GM23248 (cell line): ENCODE data around the gene HHATL. TPM values are rescaled to one million over a fixed set of nuclear protein-coding genes. Genes with fewer than 3 reads are reported as not detected.

Experiments used
- DNase-seq: peaks from one replicate; pipeline ENCODE4 v3.0.0-alpha.2; 2015
- H2AFZ ChIP-seq: fragments of 200-600 bp; sonication (generic); 2 replicates; pipeline ENCODE4 v1.6.1; 2016; ENCODE audit warnings: antibody characterized with exemption
- H3F3A ChIP-seq: fragments of 200-600 bp; sonication (generic); 2 replicates; pipeline ENCODE4 v1.6.1; 2016; ENCODE audit warnings: mild to moderate bottlenecking, antibody characterized with exemption, mixed run types; ENCODE audit not compliant: insufficient read depth
- H3K27ac ChIP-seq: fragments of 200-600 bp; sonication (generic); 2 replicates; pipeline ENCODE4 v1.5.1; 2016; ENCODE audit warnings: mild to moderate bottlenecking
- H3K27me3 ChIP-seq: fragments of 200-600 bp; sonication (generic); replicated peaks from 2 replicates; pipeline ENCODE4 v1.6.1; 2016; ENCODE audit warnings: mild to moderate bottlenecking; ENCODE audit not compliant: insufficient read depth
- H3K36me3 ChIP-seq: fragments of 200-600 bp; sonication (generic); 2 replicates; pipeline ENCODE4 v1.6.1; 2016; ENCODE audit warnings: low read depth, mild to moderate bottlenecking
- H3K4me1 ChIP-seq: fragments of 200-600 bp; sonication (generic); 2 replicates; pipeline ENCODE4 v1.6.1; 2016; ENCODE audit warnings: mild to moderate bottlenecking; ENCODE audit not compliant: insufficient read depth
- H3K4me2 ChIP-seq: fragments of 200-600 bp; sonication (generic); one replicate; pipeline ENCODE4 v1.6.1; 2016; ENCODE audit warnings: mild to moderate bottlenecking; ENCODE audit not compliant: unreplicated experiment
- H3K4me3 ChIP-seq: fragments of 200-600 bp; sonication (generic); 2 replicates; pipeline ENCODE4 v1.5.1; 2016; ENCODE audit warnings: mild to moderate bottlenecking
- H3K79me2 ChIP-seq: fragments of 200-600 bp; sonication (generic); 2 replicates; pipeline ENCODE4 v1.6.1; 2016; ENCODE audit warnings: mild to moderate bottlenecking; ENCODE audit not compliant: insufficient read depth
- H3K9ac ChIP-seq: fragments of 200-600 bp; sonication (generic); 2 replicates; pipeline ENCODE4 v1.6.1; 2016; ENCODE audit warnings: mild to moderate bottlenecking
- H3K9me2 ChIP-seq: fragments of 200-600 bp; sonication (generic); 2 replicates; pipeline ENCODE4 v1.6.1; 2016; ENCODE audit warnings: mixed run types, mild to moderate bottlenecking, moderate library complexity; ENCODE audit not compliant: insufficient read depth
- H3K9me3 ChIP-seq: fragments of 200-600 bp; sonication (generic); one replicate; pipeline ENCODE4 v1.6.1; 2017; ENCODE audit warnings: low read depth
- H4K20me1 ChIP-seq: fragments of 200-600 bp; sonication (generic); 2 replicates; pipeline ENCODE4 v1.6.0; 2016; ENCODE audit not compliant: insufficient read depth
- EZH2 ChIP-seq: fragments of 200-600 bp; sonication (generic); IDR thresholded peaks from 2 replicates; pipeline ENCODE4 v1.6.1; 2018; ENCODE audit warnings: antibody characterized with exemption, mild to moderate bottlenecking; ENCODE audit not compliant: insufficient read depth, poor library complexity, severe bottlenecking
- EZH2phosphoT487 ChIP-seq: fragments of 200-600 bp; sonication (generic); IDR thresholded peaks from 2 replicates; pipeline ENCODE4 v1.6.1; 2018; ENCODE audit warnings: antibody characterized with exemption, moderate library complexity, mild to moderate bottlenecking, low read depth; ENCODE audit not compliant: insufficient read depth
- WGBS, 2 experiments: methylation state at CpG; one replicate each; pipeline ENCODE4 v1.1.6; 2015 to 2017; ENCODE audit warnings: low lambda C conversion rate in 2 of 2, low coverage in 1 of 2; ENCODE audit errors: missing lambda C conversion rate in 2 of 2; 5-methylcytosine and 5-hydroxymethylcytosine counted together
- in situ Hi-C: fragments of 300-500 bp; cut with MboI; formaldehyde crosslinking; loops from 2 replicates; pipeline ENCODE4 v1.15.0; 2020
- polyA plus RNA-seq: library from polyadenylated mRNA; unstranded; fragments of >200 nt; fragmentation: Nextera tagmentation; extraction: Ambion mirVana; gene quantifications from 2 replicates; pipeline ENCODE4 v1.2.1, GENCODE V29; 2016
- total RNA-seq: library from RNA; depleted of rRNA; stranded (reverse); fragments of >200 nt; shearing (Covaris generic); gene quantifications from 2 replicates; pipeline ENCODE4 v1.2.3, GENCODE V29; 2014

Gene HHATL
- total and polyA plus RNA-seq, 2 experiments from 2014 or later = not detected

DNA sequence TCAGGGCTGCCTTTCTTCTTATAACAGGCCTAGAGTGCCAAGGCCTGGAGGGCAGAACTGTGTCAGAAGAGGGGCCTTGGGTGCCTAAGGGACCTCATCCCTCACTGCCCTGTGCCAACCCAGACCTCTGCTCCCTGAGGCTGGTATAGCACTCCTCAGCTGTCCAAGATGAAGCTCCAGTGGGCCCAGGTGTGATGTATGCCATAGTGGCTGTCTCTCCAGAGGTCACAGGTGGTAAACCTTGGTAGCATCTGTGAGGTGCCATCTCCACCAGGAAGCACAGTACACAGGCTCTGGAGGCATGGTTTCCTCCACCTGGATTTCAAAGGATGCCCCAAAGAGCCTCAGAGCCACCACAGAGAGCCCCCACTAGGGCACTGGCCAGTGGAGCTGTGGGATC is 29.5 kb downstream of the HHATL start:
- Histone ChIP-seq H3K9me3 (no peaks in the 10 kb centered on the region), H2AFZ (no peak overlapping the region), H3F3A (no peaks in the 10 kb centered on the region; the same call in 1 of the 2 replicates), H3K9ac (no peak overlapping the region), H3K4me3 (no peak overlapping the region), H3K9me2 (no peaks in the 10 kb centered on the region), H3K36me3 (no peaks in the 10 kb centered on the region), H3K79me2 (no peaks in the 10 kb centered on the region), H3K4me1 (no peaks in the 10 kb centered on the region), H3K27me3 (no peaks in the 10 kb centered on the region), H4K20me1 (no peaks in the 10 kb centered on the region), H3K27ac (no peak overlapping the region), H3K4me2 (no peak overlapping the region)
- DNase-seq = no peak
- in situ Hi-C loops = no loop called here
- TF ChIP-seq EZH2 (no peak), EZH2phosphoT487 (no peak)

DNA sequence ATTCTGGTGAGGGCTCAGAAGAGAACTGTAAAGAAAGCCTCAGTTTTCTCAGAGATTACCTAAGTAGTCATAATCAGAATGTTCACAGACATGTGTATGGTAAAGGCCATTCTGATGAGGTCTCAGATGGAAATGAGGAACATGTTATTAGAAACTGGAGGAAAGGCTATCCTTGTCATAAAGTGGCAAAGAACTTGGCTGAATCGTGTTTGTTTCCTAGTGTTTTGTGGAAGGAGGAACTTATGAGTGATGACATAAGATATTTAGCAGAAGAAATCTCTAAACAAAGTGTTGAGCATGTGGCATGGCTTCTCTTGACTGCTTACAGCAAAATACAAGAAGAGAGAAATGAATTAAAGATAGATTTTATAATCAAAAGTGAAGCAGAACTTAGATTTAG is 30.1 kb downstream of the HHATL start:
- TF ChIP-seq EZH2phosphoT487 = no peak
- no peak for TF ChIP-seq EZH2

GRCh38 chr3:42670670-42671069 is 31.9 kb downstream of the HHATL start:
- DNase-seq = peak; percentile 38
- Histone ChIP-seq H3K9me3 (no peaks in the 10 kb centered on the region), H3K4me3 (no peak overlapping the region), H3K9ac (no peak overlapping the region), H3K36me3 (no peaks in the 10 kb centered on the region), H3K79me2 (no peaks in the 10 kb centered on the region), H4K20me1 (no peaks in the 10 kb centered on the region), H3K4me1 (no peaks in the 10 kb centered on the region), H3F3A (no peaks in the 10 kb centered on the region; the same call in 1 of the 2 replicates), H3K27ac (no peak overlapping the region), H3K27me3 (no peaks in the 10 kb centered on the region), H3K9me2 (no peaks in the 10 kb centered on the region), H3K4me2 (no peak overlapping the region), H2AFZ (no peak overlapping the region)
- WGBS, 2 experiments = 62 to 87% methylated on average over 1 of the region's 1 CpG
- TF ChIP-seq EZH2phosphoT487 = no peak
- no peak for TF ChIP-seq EZH2
- in situ Hi-C loops = no loop called here

More for the DNA sequence above, 30.1 kb downstream of the HHATL start:
- Histone ChIP-seq H3K9me2 (no peaks in the 10 kb centered on the region), H2AFZ (no peak overlapping the region), H3K9ac (no peak overlapping the region), H4K20me1 (no peaks in the 10 kb centered on the region), H3K4me3 (no peak overlapping the region), H3K36me3 (no peaks in the 10 kb centered on the region), H3K4me1 (no peaks in the 10 kb centered on the region), H3K27ac (no peak overlapping the region), H3K9me3 (no peaks in the 10 kb centered on the region), H3K27me3 (no peaks in the 10 kb centered on the region), H3K79me2 (no peaks in the 10 kb centered on the region), H3F3A (no peaks in the 10 kb centered on the region; the same call in 1 of the 2 replicates), H3K4me2 (no peak overlapping the region)
- in situ Hi-C loops = no loop called here
- WGBS, 2 experiments = 0 to 3% methylated on average over 1 of the region's 1 CpG
- no peak for DNase-seq

GRCh38 chr3:42670051-42670576 is 32.5 kb downstream of the HHATL start:
- H3K4me2 ChIP-seq = no peak overlapping the region
- in situ Hi-C loops = no loop called here
- H3K4me3 ChIP-seq = no peak overlapping the region
- H3K36me3 ChIP-seq = no peaks in the 10 kb centered on the region
- no peaks in the 10 kb centered on the region for H3K9me2 ChIP-seq
- H3K27ac ChIP-seq = no peak overlapping the region
- H3K9me3 ChIP-seq = no peaks in the 10 kb centered on the region
- TF ChIP-seq EZH2phosphoT487 = no peak
- TF ChIP-seq EZH2 = no peak
- no peak overlapping the region for H2AFZ ChIP-seq
- WGBS, 2 experiments = 40 to 46% methylated on average over 7 of the region's 7 CpGs
- no peaks in the 10 kb centered on the region for H3K4me1 ChIP-seq
- no peaks in the 10 kb centered on the region for H3K79me2 ChIP-seq
- no peaks in the 10 kb centered on the region for H3K27me3 ChIP-seq
- no peak overlapping the region for H3K9ac ChIP-seq
- no peak for DNase-seq
- H4K20me1 ChIP-seq = no peaks in the 10 kb centered on the region
- H3F3A ChIP-seq = no peaks in the 10 kb centered on the region; the same call in 1 of the 2 replicates

DNA sequence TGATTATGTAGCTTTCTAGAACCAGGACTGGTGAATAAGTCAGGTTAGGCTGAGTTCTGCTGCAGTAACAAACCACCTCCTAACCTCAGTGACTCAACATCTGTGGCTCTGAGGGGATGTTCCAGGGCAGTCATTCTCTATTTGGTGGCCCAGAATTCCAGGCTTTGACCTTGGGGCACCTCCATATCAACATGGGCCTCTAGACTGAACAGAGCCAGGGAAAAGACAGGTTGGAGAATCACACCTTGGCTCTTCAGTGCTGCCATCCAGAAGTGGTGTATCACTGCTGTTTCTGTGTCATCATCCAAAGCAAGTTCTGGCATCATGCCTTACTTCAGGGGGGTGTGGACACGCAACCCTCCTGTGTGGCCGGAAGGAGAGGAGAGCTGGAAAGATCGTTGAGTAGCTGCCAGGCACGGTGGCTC is 33.8 kb downstream of the HHATL start:
- Histone ChIP-seq H2AFZ (no peak overlapping the region), H3F3A (no peaks in the 10 kb centered on the region; the same call in 1 of the 2 replicates), H3K4me2 (no peak overlapping the region), H3K27ac (no peak overlapping the region), H3K4me3 (no peak overlapping the region), H4K20me1 (no peaks in the 10 kb centered on the region), H3K27me3 (no peaks in the 10 kb centered on the region), H3K9ac (no peak overlapping the region), H3K79me2 (no peaks in the 10 kb centered on the region), H3K9me2 (no peaks in the 10 kb centered on the region), H3K4me1 (no peaks in the 10 kb centered on the region), H3K36me3 (no peaks in the 10 kb centered on the region; the same call in 1 of the 2 replicates), H3K9me3 (no peaks in the 10 kb centered on the region)
- DNase-seq = peak; percentile 71
- in situ Hi-C loops = no loop called here
- WGBS, 2 experiments = 20 to 21% methylated on average over 4 of the region's 4 CpGs
- no peak for TF ChIP-seq EZH2phosphoT487
- no peak for TF ChIP-seq EZH2
